ENCODE measurements around the gene EVA1C.

DNA sequence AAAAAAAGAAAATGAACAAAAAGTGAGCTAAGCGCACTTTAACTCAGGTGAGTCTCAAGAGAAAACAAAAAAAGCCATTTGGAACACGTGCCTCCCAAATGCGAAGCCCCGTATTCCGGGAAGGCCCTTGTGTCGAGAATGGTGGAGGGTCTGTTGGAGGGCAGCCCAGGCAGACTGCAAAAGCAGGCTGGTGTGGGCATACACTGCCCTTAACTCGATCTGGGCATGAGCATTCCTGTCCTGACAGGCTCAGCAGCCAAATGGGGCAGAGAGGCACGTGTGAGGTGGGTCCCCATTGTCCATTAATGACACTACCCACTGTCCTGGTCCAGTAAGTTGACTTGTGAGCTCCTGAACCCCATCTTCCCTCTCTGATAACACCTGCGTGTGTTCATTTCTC lies 57.7 kb downstream of the EVA1C start:
- TF ChIP-seq, protein P1, sequence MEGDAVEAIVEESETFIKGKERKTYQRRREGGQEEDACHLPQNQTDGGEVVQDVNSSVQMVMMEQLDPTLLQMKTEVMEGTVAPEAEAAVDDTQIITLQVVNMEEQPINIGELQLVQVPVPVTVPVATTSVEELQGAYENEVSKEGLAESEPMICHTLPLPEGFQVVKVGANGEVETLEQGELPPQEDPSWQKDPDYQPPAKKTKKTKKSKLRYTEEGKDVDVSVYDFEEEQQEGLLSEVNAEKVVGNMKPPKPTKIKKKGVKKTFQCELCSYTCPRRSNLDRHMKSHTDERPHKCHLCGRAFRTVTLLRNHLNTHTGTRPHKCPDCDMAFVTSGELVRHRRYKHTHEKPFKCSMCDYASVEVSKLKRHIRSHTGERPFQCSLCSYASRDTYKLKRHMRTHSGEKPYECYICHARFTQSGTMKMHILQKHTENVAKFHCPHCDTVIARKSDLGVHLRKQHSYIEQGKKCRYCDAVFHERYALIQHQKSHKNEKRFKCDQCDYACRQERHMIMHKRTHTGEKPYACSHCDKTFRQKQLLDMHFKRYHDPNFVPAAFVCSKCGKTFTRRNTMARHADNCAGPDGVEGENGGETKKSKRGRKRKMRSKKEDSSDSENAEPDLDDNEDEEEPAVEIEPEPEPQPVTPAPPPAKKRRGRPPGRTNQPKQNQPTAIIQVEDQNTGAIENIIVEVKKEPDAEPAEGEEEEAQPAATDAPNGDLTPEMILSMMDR (optimal IDR thresholded peaks at IDR 0.05 in 1 of 3, IDR thresholded peaks at IDR 0.05 in 1 of 3, conservative IDR thresholded peaks at IDR 0.05 in 1 of 3; ENCODE audit: extremely low read depth in 1 of 3, insufficient read depth in 2 of 3, low read length in 3 of 3): no peak
- no peak for TF ChIP-seq EZH2 (IDR thresholded peaks at IDR 0.05; ENCODE audit: low read length)

Data from keratinocyte (primary cell).